Coronary artery (tissue), 2 donors: ENCODE measurements around the gene AFF3.

Experiments
- DNase-seq: peaks from one replicate; pipeline ENCODE4 v3.0.0-alpha.2; 2017; ENCODE audit warnings: low spot score
- H3K27ac ChIP-seq, 2 donors: fragments of 200-600 bp; sonication (generic); one replicate each; pipeline ENCODE4 v1.5.1; 2016 to 2019
- H3K4me3 ChIP-seq: fragments of 200-600 bp; sonication (generic); 2 replicates; pipeline ENCODE4 v1.5.1; 2016; ENCODE audit warnings: mild to moderate bottlenecking, moderate library complexity
- CTCF ChIP-seq: fragments of 200-600 bp; sonication (generic); IDR thresholded peaks from one replicate; pipeline ENCODE4 v1.5.1; 2019; ENCODE audit warnings: antibody characterized with exemption

The AFF3 gene

GRCh38 chr2:99652862-99653261, 489.5 kb downstream of the AFF3 start:
- DNase-seq = no peak
- TF ChIP-seq CTCF = no peak
- no peak overlapping the region for H3K27ac ChIP-seq
- no peak overlapping the region for H3K4me3 ChIP-seq

- Histone ChIP-seq H3K27ac (no peak overlapping the region), H3K4me3 (no peak overlapping the region)
- TF ChIP-seq CTCF = no peak
- DNase-seq = no peak
Measured at GRCh38 chr2:99651930-99652670, 490.3 kb downstream of the AFF3 start.

- Histone ChIP-seq H3K4me3 (no peak overlapping the region), H3K27ac (peak overlapping the region; percentile 36 to 81)
- no peak for TF ChIP-seq CTCF
- no peak for DNase-seq
Measured at GRCh38 chr2:99648906-99649789, 493.2 kb downstream of the AFF3 start.

GRCh38 chr2:99648178-99648844, 494.1 kb downstream of the AFF3 start:
- H3K27ac ChIP-seq = peak overlapping the region; percentile 36 to 81
- DNase-seq = no peak

GRCh38 chr2:99645960-99646359, 496.4 kb downstream of the AFF3 start:
- H3K27ac ChIP-seq = no peak overlapping the region
- no peak for TF ChIP-seq CTCF
- no peak for DNase-seq

More at GRCh38 chr2:99648178-99648844, 494.1 kb downstream of the AFF3 start:
- peak overlapping the region; percentile 18 for H3K4me3 ChIP-seq
- TF ChIP-seq CTCF = no peak

GRCh38 chr2:99644419-99644787, 498.0 kb downstream of the AFF3 start:
- no peak for TF ChIP-seq CTCF
- no peak for DNase-seq
- Histone ChIP-seq H3K27ac (no peak overlapping the region), H3K4me3 (no peak overlapping the region)

More at GRCh38 chr2:99645960-99646359, 496.4 kb downstream of the AFF3 start:
- H3K4me3 ChIP-seq = no peak overlapping the region
